K562 (cell line): Measurements from ENCODE around the gene FAM83E. TPM values are rescaled to one million over a fixed set of nuclear protein-coding genes. Genes with fewer than 3 reads are reported as not detected.

Experiments
- FOXA1 ChIP-seq: fragments of 450-650 bp; IDR thresholded peaks from 2 replicates; pipeline ENCODE4 v1.6.1; 2016; ENCODE audit warnings: mild to moderate bottlenecking, borderline replicate concordance
- GTF2A2 ChIP-seq: IDR thresholded peaks from 2 replicates; pipeline ENCODE4 v1.6.1; 2016; ENCODE audit warnings: mild to moderate bottlenecking, missing genetic modification characterization, missing compliant biosample characterization
- HIVEP1 ChIP-seq: fragments of 250-450 bp; sonication (Bioruptor Pico); IDR thresholded peaks from 2 replicates; pipeline ENCODE4 v1.4.0; 2020; ENCODE audit warnings: mild to moderate bottlenecking
- HNRNPH1 ChIP-seq: fragments of 200-400 bp; formaldehyde crosslinking; optimal IDR thresholded peaks from 2 replicates; pipeline ENCODE3; 2017; ENCODE audit warnings: low read depth, mild to moderate bottlenecking, low read length, moderate library complexity
- KLF13 ChIP-seq: fragments of 450-650 bp; IDR thresholded peaks from 2 replicates; pipeline ENCODE4 v1.6.1; 2016; ENCODE audit warnings: missing genetic modification characterization, low read depth, mild to moderate bottlenecking, missing compliant biosample characterization, moderate library complexity, borderline replicate concordance
- MTA1 ChIP-seq: fragments of 450-650 bp; IDR thresholded peaks from 2 replicates; pipeline ENCODE4 v1.6.1; 2017; ENCODE audit warnings: borderline replicate concordance
- NELFE ChIP-seq: IDR thresholded peaks from 2 replicates; pipeline ENCODE4 v1.6.1; 2011; ENCODE audit warnings: mild to moderate bottlenecking; ENCODE audit not compliant: insufficient read depth, insufficient read length
- NFATC3 ChIP-seq: fragments of 450-650 bp; IDR thresholded peaks from 2 replicates; pipeline ENCODE4 v1.6.1; 2017; ENCODE audit warnings: mild to moderate bottlenecking
- RB1 ChIP-seq: fragments of 450-650 bp; IDR thresholded peaks from 2 replicates; pipeline ENCODE4 v1.6.1; 2017; ENCODE audit warnings: low read depth, mild to moderate bottlenecking
- SLC30A9 ChIP-seq: fragments of 250-450 bp; sonication (Bioruptor Pico); IDR thresholded peaks from 2 replicates; pipeline ENCODE4 v1.8.0; 2022; ENCODE audit warnings: mild to moderate bottlenecking, moderate library complexity
- SOX6 ChIP-seq: fragments of 450-650 bp; IDR thresholded peaks from 2 replicates; pipeline ENCODE4 v1.6.1; 2014; ENCODE audit warnings: mild to moderate bottlenecking
- XRCC5 ChIP-seq: fragments of 200-400 bp; formaldehyde crosslinking; IDR thresholded peaks from 2 replicates; pipeline ENCODE4 v1.6.1; 2017; ENCODE audit warnings: low read depth, mild to moderate bottlenecking, low read length
- ZC3H11A ChIP-seq: IDR thresholded peaks from 2 replicates; pipeline ENCODE4 v1.6.1; 2012; ENCODE audit warnings: low read depth, low read length, improper control_type of control experiment
- ZFP30 ChIP-seq: fragments of 250-450 bp; sonication (Bioruptor Pico); IDR thresholded peaks from 2 replicates; pipeline ENCODE4 v1.8.0; 2022; ENCODE audit warnings: moderate library complexity, mild to moderate bottlenecking, inconsistent platforms, borderline replicate concordance
- ZNF699 ChIP-seq: fragments of 250-450 bp; sonication (Bioruptor Pico); IDR thresholded peaks from 2 replicates; pipeline ENCODE4 v1.8.0; 2021; ENCODE audit warnings: mild to moderate bottlenecking, moderate library complexity; ENCODE audit not compliant: insufficient replicate concordance
- ZSCAN32 ChIP-seq: fragments of 450-650 bp; formaldehyde crosslinking; IDR thresholded peaks from 2 replicates; pipeline ENCODE4 v1.4.0; 2020; ENCODE audit warnings: mild to moderate bottlenecking, moderate library complexity
- polyA plus RNA-seq, 8 experiments: library from polyadenylated mRNA; depleted of rRNA in 4 of 8; stranded (reverse) in 5 of 8; unstranded in 3 of 8; fragments of >200 nt; fragmentation: Nextera tagmentation in 2 of 8; fragmentation: Illumina TruSeq in 1 of 8; extraction: Ambion mirVana in 2 of 8; extraction: Trizol in 1 of 8; gene quantifications; 2 replicates each; pipeline versions ENCODE4 v1.2.1 to v1.2.3, GENCODE V29; 2011 to 2014; ENCODE audit warnings: inconsistent platforms in 1 of 8, missing spikeins in 1 of 8
- total RNA-seq, 7 experiments: library from RNA; depleted of rRNA in 6 of 7; stranded (reverse); fragments of >200 nt in 6 of 7; fragmentation: Illumina TruSeq in 2 of 7; extraction: Trizol in 2 of 7; gene quantifications; 2 replicates each; pipeline versions ENCODE4 v1.2.1 to v1.2.3, GENCODE V29; 2011 to 2021; ENCODE audit warnings: low replicate concordance in 1 of 7
- TF ChIP-seq, protein P1 (sequence below): fragments of 250-450 bp; sonication (Bioruptor Pico); IDR thresholded peaks from 2 replicates; pipeline ENCODE4 v1.4.0; 2020
- TF ChIP-seq, protein P2 (sequence below): fragments of 450-650 bp; IDR thresholded peaks from 2 replicates; pipeline ENCODE4 v1.6.1; 2016; ENCODE audit warnings: mild to moderate bottlenecking
- TF ChIP-seq, protein P3 (sequence below), 3 experiments: IDR thresholded peaks in 2 of 3; conservative IDR thresholded peaks in 1 of 3; 2 replicates each; pipeline ENCODE4 v1.5.1; 2011 to 2012; ENCODE audit warnings: low read length in 3 of 3, mild to moderate bottlenecking in 3 of 3, control low read depth in 2 of 3, improper control_type of control experiment in 1 of 3, inconsistent platforms in 1 of 3, low read depth in 1 of 3, mixed read lengths in 1 of 3, moderate library complexity in 1 of 3; ENCODE audit not compliant: insufficient read depth in 2 of 3

Gene FAM83E
- total and polyA plus RNA-seq, 9 of the 15 experiments (the other 6 are each of a cell fraction or from before 2014, with no cell fraction given): 0.15 to 0.87 (median 0.29) TPM; not detected in 4

DNA sequence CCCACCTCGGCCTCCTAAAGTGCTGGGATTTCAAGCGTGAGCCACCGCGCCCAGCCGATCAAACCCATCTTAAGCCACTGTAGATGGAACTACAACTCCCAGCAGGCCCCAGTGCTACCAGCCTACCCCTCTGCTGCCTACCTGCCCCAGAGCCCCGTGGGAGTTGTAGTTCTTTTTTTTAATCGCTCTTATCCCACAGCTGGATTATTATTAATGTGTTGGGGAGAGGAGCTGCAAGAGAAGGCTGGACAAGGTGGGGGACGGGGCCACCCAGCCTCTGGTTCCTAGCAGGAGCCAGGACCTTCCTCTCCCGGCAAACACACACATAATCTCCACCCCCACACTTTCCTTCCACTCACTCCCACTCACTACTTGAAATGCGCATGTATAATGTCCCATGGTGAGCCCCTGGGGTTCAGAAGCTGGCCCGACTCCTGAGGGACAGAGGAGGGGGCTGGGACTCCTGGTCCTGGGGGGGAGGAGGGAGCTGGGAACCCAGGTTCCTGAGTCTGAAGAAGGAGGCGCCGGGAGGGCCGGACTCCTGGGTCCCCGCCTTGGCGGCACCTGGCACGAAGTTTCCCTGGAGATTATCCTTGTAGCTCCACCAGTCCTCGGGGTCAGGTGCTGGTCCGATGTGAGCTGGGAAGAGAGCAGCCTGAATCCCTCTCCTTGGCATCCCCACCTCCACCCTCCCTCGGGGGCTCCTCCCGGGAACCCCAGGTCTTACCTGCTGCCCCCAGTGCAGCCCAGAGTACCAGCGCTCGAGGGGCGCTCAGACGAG, 30.2 kb upstream of the FAM83E start (continued):
- TF ChIP-seq, protein P1, sequence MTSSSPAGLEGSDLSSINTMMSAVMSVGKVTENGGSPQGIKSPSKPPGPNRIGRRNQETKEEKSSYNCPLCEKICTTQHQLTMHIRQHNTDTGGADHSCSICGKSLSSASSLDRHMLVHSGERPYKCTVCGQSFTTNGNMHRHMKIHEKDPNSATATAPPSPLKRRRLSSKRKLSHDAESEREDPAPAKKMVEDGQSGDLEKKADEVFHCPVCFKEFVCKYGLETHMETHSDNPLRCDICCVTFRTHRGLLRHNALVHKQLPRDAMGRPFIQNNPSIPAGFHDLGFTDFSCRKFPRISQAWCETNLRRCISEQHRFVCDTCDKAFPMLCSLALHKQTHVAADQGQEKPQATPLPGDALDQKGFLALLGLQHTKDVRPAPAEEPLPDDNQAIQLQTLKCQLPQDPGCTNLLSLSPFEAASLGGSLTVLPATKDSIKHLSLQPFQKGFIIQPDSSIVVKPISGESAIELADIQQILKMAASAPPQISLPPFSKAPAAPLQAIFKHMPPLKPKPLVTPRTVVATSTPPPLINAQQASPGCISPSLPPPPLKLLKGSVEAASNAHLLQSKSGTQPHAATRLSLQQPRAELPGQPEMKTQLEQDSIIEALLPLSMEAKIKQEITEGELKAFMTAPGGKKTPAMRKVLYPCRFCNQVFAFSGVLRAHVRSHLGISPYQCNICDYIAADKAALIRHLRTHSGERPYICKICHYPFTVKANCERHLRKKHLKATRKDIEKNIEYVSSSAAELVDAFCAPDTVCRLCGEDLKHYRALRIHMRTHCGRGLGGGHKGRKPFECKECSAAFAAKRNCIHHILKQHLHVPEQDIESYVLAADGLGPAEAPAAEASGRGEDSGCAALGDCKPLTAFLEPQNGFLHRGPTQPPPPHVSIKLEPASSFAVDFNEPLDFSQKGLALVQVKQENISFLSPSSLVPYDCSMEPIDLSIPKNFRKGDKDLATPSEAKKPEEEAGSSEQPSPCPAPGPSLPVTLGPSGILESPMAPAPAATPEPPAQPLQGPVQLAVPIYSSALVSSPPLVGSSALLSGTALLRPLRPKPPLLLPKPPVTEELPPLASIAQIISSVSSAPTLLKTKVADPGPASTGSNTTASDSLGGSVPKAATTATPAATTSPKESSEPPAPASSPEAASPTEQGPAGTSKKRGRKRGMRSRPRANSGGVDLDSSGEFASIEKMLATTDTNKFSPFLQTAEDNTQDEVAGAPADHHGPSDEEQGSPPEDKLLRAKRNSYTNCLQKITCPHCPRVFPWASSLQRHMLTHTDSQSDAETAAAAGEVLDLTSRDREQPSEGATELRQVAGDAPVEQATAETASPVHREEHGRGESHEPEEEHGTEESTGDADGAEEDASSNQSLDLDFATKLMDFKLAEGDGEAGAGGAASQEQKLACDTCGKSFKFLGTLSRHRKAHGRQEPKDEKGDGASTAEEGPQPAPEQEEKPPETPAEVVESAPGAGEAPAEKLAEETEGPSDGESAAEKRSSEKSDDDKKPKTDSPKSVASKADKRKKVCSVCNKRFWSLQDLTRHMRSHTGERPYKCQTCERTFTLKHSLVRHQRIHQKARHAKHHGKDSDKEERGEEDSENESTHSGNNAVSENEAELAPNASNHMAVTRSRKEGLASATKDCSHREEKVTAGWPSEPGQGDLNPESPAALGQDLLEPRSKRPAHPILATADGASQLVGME (CRISPR knock-in tag): no peak
- TF ChIP-seq ZSCAN32 (CRISPR knock-in tag): no peak
- TF ChIP-seq MTA1: no peak; the same call in 1 of the 2 replicates
- TF ChIP-seq SOX6: no peak
- no peak for TF ChIP-seq XRCC5
- TF ChIP-seq HNRNPH1: no peak
- TF ChIP-seq, protein P2, sequence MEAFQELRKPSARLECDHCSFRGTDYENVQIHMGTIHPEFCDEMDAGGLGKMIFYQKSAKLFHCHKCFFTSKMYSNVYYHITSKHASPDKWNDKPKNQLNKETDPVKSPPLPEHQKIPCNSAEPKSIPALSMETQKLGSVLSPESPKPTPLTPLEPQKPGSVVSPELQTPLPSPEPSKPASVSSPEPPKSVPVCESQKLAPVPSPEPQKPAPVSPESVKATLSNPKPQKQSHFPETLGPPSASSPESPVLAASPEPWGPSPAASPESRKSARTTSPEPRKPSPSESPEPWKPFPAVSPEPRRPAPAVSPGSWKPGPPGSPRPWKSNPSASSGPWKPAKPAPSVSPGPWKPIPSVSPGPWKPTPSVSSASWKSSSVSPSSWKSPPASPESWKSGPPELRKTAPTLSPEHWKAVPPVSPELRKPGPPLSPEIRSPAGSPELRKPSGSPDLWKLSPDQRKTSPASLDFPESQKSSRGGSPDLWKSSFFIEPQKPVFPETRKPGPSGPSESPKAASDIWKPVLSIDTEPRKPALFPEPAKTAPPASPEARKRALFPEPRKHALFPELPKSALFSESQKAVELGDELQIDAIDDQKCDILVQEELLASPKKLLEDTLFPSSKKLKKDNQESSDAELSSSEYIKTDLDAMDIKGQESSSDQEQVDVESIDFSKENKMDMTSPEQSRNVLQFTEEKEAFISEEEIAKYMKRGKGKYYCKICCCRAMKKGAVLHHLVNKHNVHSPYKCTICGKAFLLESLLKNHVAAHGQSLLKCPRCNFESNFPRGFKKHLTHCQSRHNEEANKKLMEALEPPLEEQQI: no peak
- no peak for TF ChIP-seq ZC3H11A
- no peak for TF ChIP-seq KLF13 (tag)
- TF ChIP-seq ZNF699 (CRISPR knock-in tag): no peak
- TF ChIP-seq SLC30A9 (CRISPR knock-in tag): no peak
- no peak for TF ChIP-seq HIVEP1 (CRISPR knock-in tag)
- TF ChIP-seq NELFE: no peak
- TF ChIP-seq, protein P3, sequence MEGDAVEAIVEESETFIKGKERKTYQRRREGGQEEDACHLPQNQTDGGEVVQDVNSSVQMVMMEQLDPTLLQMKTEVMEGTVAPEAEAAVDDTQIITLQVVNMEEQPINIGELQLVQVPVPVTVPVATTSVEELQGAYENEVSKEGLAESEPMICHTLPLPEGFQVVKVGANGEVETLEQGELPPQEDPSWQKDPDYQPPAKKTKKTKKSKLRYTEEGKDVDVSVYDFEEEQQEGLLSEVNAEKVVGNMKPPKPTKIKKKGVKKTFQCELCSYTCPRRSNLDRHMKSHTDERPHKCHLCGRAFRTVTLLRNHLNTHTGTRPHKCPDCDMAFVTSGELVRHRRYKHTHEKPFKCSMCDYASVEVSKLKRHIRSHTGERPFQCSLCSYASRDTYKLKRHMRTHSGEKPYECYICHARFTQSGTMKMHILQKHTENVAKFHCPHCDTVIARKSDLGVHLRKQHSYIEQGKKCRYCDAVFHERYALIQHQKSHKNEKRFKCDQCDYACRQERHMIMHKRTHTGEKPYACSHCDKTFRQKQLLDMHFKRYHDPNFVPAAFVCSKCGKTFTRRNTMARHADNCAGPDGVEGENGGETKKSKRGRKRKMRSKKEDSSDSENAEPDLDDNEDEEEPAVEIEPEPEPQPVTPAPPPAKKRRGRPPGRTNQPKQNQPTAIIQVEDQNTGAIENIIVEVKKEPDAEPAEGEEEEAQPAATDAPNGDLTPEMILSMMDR (IDR thresholded peaks at IDR 0.05 in 2 of 3, conservative IDR thresholded peaks at IDR 0.05 in 1 of 3; ENCODE audit: insufficient read depth in 2 of 3, low read depth in 1 of 3, low read length in 3 of 3): no peak; a peak in 1 of 6 replicates
- no peak for TF ChIP-seq ZFP30
- no peak for TF ChIP-seq RB1
- TF ChIP-seq NFATC3: no peak
- TF ChIP-seq GTF2A2 (tag): no peak
- TF ChIP-seq FOXA1: no peak
